ENCODE results near the gene FAM217A. TPM values are rescaled to one million over a fixed set of nuclear protein-coding genes. Genes with fewer than 3 reads are reported as not detected.

FAM217A gene
- total and polyA plus RNA-seq, 2 of the 13 experiments (the other 11 are each of a cell fraction or from before 2014, with no cell fraction given) = not detected

GRCh38 chr6:4102687-4103244 is 23.8 kb upstream of the FAM217A start (continued):
- no peak for TF ChIP-seq THAP7 (CRISPR knock-in tag; IDR thresholded peaks at IDR 0.05)
- TF ChIP-seq TGIF2 (CRISPR knock-in tag; IDR thresholded peaks at IDR 0.05) = peak; percentile 71
- TF ChIP-seq KIAA2018 (CRISPR knock-in tag; IDR thresholded peaks at IDR 0.05; ENCODE audit: borderline replicate concordance) = no peak
- no peak for TF ChIP-seq NFE2L2 (IDR thresholded peaks at IDR 0.05; ENCODE audit: low read length)
- TF ChIP-seq MLXIP (CRISPR knock-in tag; IDR thresholded peaks at IDR 0.05; ENCODE audit: borderline replicate concordance) = no peak
- TF ChIP-seq STAT5B (CRISPR knock-in tag; IDR thresholded peaks at IDR 0.05) = no peak
- TF ChIP-seq MTF1 (CRISPR knock-in tag; IDR thresholded peaks at IDR 0.05) = no peak
- TF ChIP-seq NPAS2 (CRISPR knock-in tag; IDR thresholded peaks at IDR 0.05; ENCODE audit: borderline replicate concordance) = no peak
- TF ChIP-seq ZNF740 (CRISPR knock-in tag; IDR thresholded peaks at IDR 0.05) = no peak
- no peak for TF ChIP-seq AFF4 (CRISPR knock-in tag; IDR thresholded peaks at IDR 0.05)
- TF ChIP-seq ADNP (CRISPR knock-in tag; IDR thresholded peaks at IDR 0.05) = no peak
- TF ChIP-seq ZNF343 (CRISPR knock-in tag; IDR thresholded peaks at IDR 0.05) = 0 out of 2 replicates have a peak, but pooled peaks have one; percentile 91

All from HepG2 (cell line).